Loucy (cell line): Measurements from ENCODE around the gene MOG.

Experiments used
- CTCF ChIP-seq: fragments of 200-600 bp; sonication (generic); conservative IDR thresholded peaks from 2 replicates; pipeline ENCODE4 v1.5.1; 2014; ENCODE audit warnings: mild to moderate bottlenecking, antibody characterized with exemption, low read length
- EZH2phosphoT487 ChIP-seq: fragments of 200-600 bp; IDR thresholded peaks from 2 replicates; pipeline ENCODE4 v1.6.1; 2018; ENCODE audit warnings: antibody characterized with exemption, mild to moderate bottlenecking, moderate library complexity, borderline replicate concordance

- no peak for TF ChIP-seq CTCF
- TF ChIP-seq EZH2phosphoT487 = no peak
These were observed 31.5 kb upstream of the MOG start for GRCh38 chr6:29625337-29625930.
